Measurements from ENCODE around the gene COX7A2L. TPM values are rescaled to one million over a fixed set of nuclear protein-coding genes. Genes with fewer than 3 reads are reported as not detected.

COX7A2L gene
- total RNA-seq, 1 donor = 181 TPM

DNA sequence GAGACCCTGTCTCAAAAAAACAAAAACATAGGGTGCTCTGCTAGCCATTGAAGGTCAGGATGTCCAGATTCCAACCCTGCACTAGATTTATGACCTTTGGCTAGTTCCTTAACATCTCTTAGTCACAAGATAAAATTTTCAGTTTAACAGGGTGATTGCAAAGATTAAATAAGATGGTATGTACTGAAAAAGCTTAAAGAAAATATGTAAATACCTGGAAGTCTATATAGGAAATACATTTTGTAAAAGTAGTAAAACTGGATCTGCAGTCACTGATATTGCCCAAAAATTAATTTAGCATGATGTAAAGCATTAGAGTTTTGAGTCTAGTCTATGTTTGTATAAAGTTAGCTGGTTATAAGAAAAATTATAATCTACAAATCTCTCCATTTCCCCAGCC lies 5.4 kb upstream of the COX7A2L start:
- H3K4me3 ChIP-seq (ENCODE audit: low read depth, low read length) = no peak overlapping the region
- no peak for TF ChIP-seq CTCF (IDR thresholded peaks at IDR 0.05; ENCODE audit: insufficient read depth, low read length)
- DNase-seq (ENCODE audit: low read depth) = no peak

DNA sequence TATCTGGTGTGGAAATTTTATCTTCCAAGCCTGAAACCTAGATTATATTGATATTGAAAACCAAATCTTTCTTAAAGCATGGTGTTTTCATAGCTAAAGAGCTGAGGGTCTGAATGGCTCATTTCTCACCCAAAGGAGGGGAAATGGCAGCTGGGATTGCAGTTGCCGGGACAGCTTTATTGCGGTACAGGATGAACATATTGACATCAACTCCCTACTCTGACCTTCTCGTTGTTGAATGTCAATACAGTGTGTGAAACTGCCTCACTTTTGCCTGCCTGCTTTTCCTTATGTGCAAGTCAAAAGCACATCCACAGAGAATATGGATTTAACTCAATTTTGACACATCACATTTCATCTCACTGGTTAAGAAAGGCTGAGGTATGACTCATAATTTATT lies 3.6 kb upstream of the COX7A2L start:
- DNase-seq (ENCODE audit: low read depth) = no peak
- no peak overlapping the region for H3K4me3 ChIP-seq (ENCODE audit: low read depth, low read length)
- TF ChIP-seq CTCF (IDR thresholded peaks at IDR 0.05; ENCODE audit: insufficient read depth, low read length) = no peak

GRCh38 chr2:42363413-42363812 lies 2.4 kb upstream of the COX7A2L start:
- no peak overlapping the region for H3K4me3 ChIP-seq (ENCODE audit: low read depth, low read length)
- DNase-seq (ENCODE audit: low read depth) = no peak
- TF ChIP-seq CTCF (IDR thresholded peaks at IDR 0.05; ENCODE audit: insufficient read depth, low read length) = no peak

GRCh38 chr2:42361728-42362283 lies 789 bp upstream of the COX7A2L start:
- TF ChIP-seq CTCF (IDR thresholded peaks at IDR 0.05; ENCODE audit: insufficient read depth, low read length) = no peak
- DNase-seq (ENCODE audit: low read depth) = no peak
- peak overlapping the region; percentile 54 for H3K4me3 ChIP-seq (ENCODE audit: low read depth, low read length)

- H3K4me3 ChIP-seq (ENCODE audit: low read depth, low read length) = peak overlapping the region; percentile 98
- TF ChIP-seq CTCF (IDR thresholded peaks at IDR 0.05; ENCODE audit: insufficient read depth, low read length) = no peak
- DNase-seq (ENCODE audit: low read depth) = peak; percentile 4
Observed at GRCh38 chr2:42360493-42360889, 526 bp downstream of the COX7A2L start.

DNA sequence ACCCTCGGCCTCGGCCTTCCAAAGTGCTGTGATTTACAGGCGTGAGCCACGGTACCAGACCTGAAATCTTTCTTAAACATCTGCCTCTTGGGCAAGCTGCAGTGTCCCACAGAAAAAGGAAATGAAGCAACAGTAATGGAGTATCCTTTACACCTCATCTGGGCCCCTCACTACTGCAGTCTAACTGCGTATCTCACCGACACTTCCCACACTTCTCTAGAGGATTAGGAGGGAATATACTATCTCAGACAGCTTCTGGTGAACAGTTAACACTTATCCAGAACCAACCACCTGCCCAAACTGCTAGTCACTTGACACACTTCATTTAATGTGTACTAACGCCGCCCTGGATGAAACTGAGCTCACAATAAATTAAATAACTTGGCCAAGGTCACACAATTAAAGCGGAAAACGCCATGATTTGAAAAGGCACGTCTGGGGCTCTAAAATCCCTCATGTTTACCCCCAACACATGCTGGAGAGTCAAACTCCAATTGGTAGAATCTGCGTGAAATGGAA lies 993 bp downstream of the COX7A2L start:
- peak overlapping the region; percentile 98 for H3K4me3 ChIP-seq (ENCODE audit: low read depth, low read length)
- no peak for TF ChIP-seq CTCF (IDR thresholded peaks at IDR 0.05; ENCODE audit: insufficient read depth, low read length)
- DNase-seq (ENCODE audit: low read depth) = peak; percentile 45
